Measurements from ENCODE around the gene CDK6. TPM values are rescaled to one million over a fixed set of nuclear protein-coding genes. Genes with fewer than 3 reads are reported as not detected.

CDK6 gene
- total RNA-seq, 1 experiment from 2014 or later: 175 TPM

- Mint-ChIP-seq H3K4me1 (ENCODE audit: low read depth, unreplicated experiment) (no peaks in the 10 kb centered on the region), H3K36me3 (ENCODE audit: insufficient read depth, unreplicated experiment) (peaks cover 82% of the 10 kb centered on the region), H3K27me3 (ENCODE audit: insufficient read depth, unreplicated experiment) (no peaks in the 10 kb centered on the region), H3K4me3 (ENCODE audit: unreplicated experiment) (no peak overlapping the region), H3K9me3 (ENCODE audit: unreplicated experiment) (no peaks in the 10 kb centered on the region), H3K27ac (ENCODE audit: unreplicated experiment) (no peak overlapping the region)
- no peak for DNase-seq
- intact Hi-C loops (cut with micrococcal nuclease; ENCODE audit: unreplicated experiment): no loop called here
- no peaks in the 10 kb centered on the region for H3K4me1 ChIP-seq
- ChIA-PET CTCF (interaction anchor here (1.2 kb wide), 1 partner anchor 8 kb away, joined by 4 read pairs; no protein-coding TSS in a partner anchor), POLR2A (no interaction called here)
- H3K36me3 ChIP-seq (ENCODE audit: control insufficient read depth, insufficient read depth, low read length): peaks cover 2% of the 10 kb centered on the region; the same call in 1 of the 2 replicates
- TF ChIP-seq CTCF (IDR thresholded peaks at IDR 0.05; ENCODE audit: insufficient read depth in 1 of 2, low read depth in 1 of 2, low read length in 1 of 2, severe bottlenecking in 1 of 2, unreplicated experiment in 1 of 2): no peak
- H3K27me3 ChIP-seq (replicated peaks; ENCODE audit: control insufficient read depth, insufficient read depth, low read length): no peaks in the 10 kb centered on the region
- no peak overlapping the region for H3K4me3 ChIP-seq (ENCODE audit: low read depth, low read length)
- BruUV-seq (replicated peaks): no TSS peak
- H3K9me3 ChIP-seq: no peaks in the 10 kb centered on the region
These were observed 223.9 kb downstream of the CDK6 start for GRCh38 chr7:92612501-92612900.

- Histone ChIP-seq H3K4me3 (ENCODE audit: low read depth, low read length) (no peak overlapping the region), H3K4me1 (no peaks in the 10 kb centered on the region), H3K9me3 (no peaks in the 10 kb centered on the region), H3K27me3 (replicated peaks; ENCODE audit: control insufficient read depth, insufficient read depth, low read length) (no peaks in the 10 kb centered on the region), H3K36me3 (ENCODE audit: control insufficient read depth, insufficient read depth, low read length) (peaks cover 2% of the 10 kb centered on the region; the same call in 1 of the 2 replicates)
- Mint-ChIP-seq H3K4me3 (ENCODE audit: unreplicated experiment) (no peak overlapping the region), H3K9me3 (ENCODE audit: unreplicated experiment) (no peaks in the 10 kb centered on the region), H3K27ac (ENCODE audit: unreplicated experiment) (no peak overlapping the region), H3K4me1 (ENCODE audit: low read depth, unreplicated experiment) (no peaks in the 10 kb centered on the region), H3K36me3 (ENCODE audit: insufficient read depth, unreplicated experiment) (peaks cover 74% of the 10 kb centered on the region), H3K27me3 (ENCODE audit: insufficient read depth, unreplicated experiment) (no peaks in the 10 kb centered on the region)
- ChIA-PET POLR2A (no interaction called here), CTCF (interaction anchor here (0.7 to 1.2 kb wide), 2 partner anchors 9 to 209 kb away, joined by 3 to 4 read pairs; no protein-coding TSS in a partner anchor)
- no peak for TF ChIP-seq CTCF (IDR thresholded peaks at IDR 0.05; ENCODE audit: insufficient read depth in 1 of 2, low read depth in 1 of 2, low read length in 1 of 2, severe bottlenecking in 1 of 2, unreplicated experiment in 1 of 2)
- intact Hi-C loops (cut with micrococcal nuclease; ENCODE audit: unreplicated experiment): no loop called here
- no peak for DNase-seq
- TSS peak; percentile 2 for BruUV-seq (replicated peaks)
These were observed 224.6 kb downstream of the CDK6 start for GRCh38 chr7:92611735-92612134.

- Mint-ChIP-seq H3K36me3 (ENCODE audit: insufficient read depth, unreplicated experiment) (peaks cover 71% of the 10 kb centered on the region), H3K9me3 (ENCODE audit: unreplicated experiment) (no peaks in the 10 kb centered on the region), H3K27me3 (ENCODE audit: insufficient read depth, unreplicated experiment) (no peaks in the 10 kb centered on the region), H3K4me1 (ENCODE audit: low read depth, unreplicated experiment) (peaks cover 6% of the 10 kb centered on the region), H3K27ac (ENCODE audit: unreplicated experiment) (no peak overlapping the region), H3K4me3 (ENCODE audit: unreplicated experiment) (no peak overlapping the region)
- H3K4me3 ChIP-seq (ENCODE audit: low read depth, low read length): no peak overlapping the region
- H3K4me1 ChIP-seq: no peaks in the 10 kb centered on the region
- POLR2A ChIA-PET: interaction anchor here (0.7 to 1.2 kb wide), 2 partner anchors 20 to 81 kb away, joined by 3 to 5 read pairs; partner anchors contain the start of genes FAM133B and RBM48
- no peaks in the 10 kb centered on the region for H3K27me3 ChIP-seq (replicated peaks; ENCODE audit: control insufficient read depth, insufficient read depth, low read length)
- DNase-seq: no peak
- BruUV-seq (replicated peaks): no TSS peak
- intact Hi-C loops (cut with micrococcal nuclease; ENCODE audit: unreplicated experiment): no loop called here
- H3K36me3 ChIP-seq (ENCODE audit: control insufficient read depth, insufficient read depth, low read length): no peaks in the 10 kb centered on the region; the same call in 1 of the 2 replicates
- CTCF ChIA-PET: interaction anchor here (0.7 to 1.4 kb wide), 3 partner anchors 20 to 377 kb away, joined by 3 to 9 read pairs (median 6); partner anchors contain the start of genes FAM133B, PEX1 and RBM48
- TF ChIP-seq CTCF (IDR thresholded peaks at IDR 0.05; ENCODE audit: insufficient read depth in 1 of 2, low read depth in 1 of 2, low read length in 1 of 2, severe bottlenecking in 1 of 2, unreplicated experiment in 1 of 2): peak; percentile 43 to 44
- no peaks in the 10 kb centered on the region for H3K9me3 ChIP-seq
These were observed 226.4 kb downstream of the CDK6 start for GRCh38 chr7:92609921-92610518.
